Liver (tissue), 9 donors: ENCODE data around the gene DNAJB13. TPM values are rescaled to one million over a fixed set of nuclear protein-coding genes. Genes with fewer than 3 reads are reported as not detected.

ENCODE experiments used
- DNase-seq: peaks from one replicate; pipeline ENCODE4 v3.0.0-alpha.2; 2017; ENCODE audit warnings: low spot score
- H3K27ac ChIP-seq, 2 donors: one replicate each; pipeline ENCODE4 v1.7.0; 2013; ENCODE audit warnings: inconsistent platforms in 2 of 2, low read length in 2 of 2, control low read depth in 1 of 2, low read depth in 1 of 2, mild to moderate bottlenecking in 1 of 2
- H3K27me3 ChIP-seq, 4 donors: one replicate each; pipeline versions ENCODE4 v1.6.1 to v1.7.0; 2013; ENCODE audit warnings: low read length in 3 of 4, inconsistent platforms in 1 of 4, mild to moderate bottlenecking in 1 of 4, moderate library complexity in 1 of 4; ENCODE audit not compliant: control insufficient read depth in 4 of 4, insufficient read depth in 4 of 4
- H3K36me3 ChIP-seq, 4 donors: one replicate each; pipeline versions ENCODE4 v1.6.1 to v1.7.0; 2013; ENCODE audit warnings: low read length in 3 of 4, mild to moderate bottlenecking in 3 of 4, low read depth in 1 of 4, moderate library complexity in 1 of 4; ENCODE audit not compliant: control insufficient read depth in 4 of 4, insufficient read depth in 3 of 4
- H3K4me1 ChIP-seq, 4 donors: one replicate each; pipeline versions ENCODE4 v1.6.1 to v1.7.0; 2013; ENCODE audit warnings: low read length in 3 of 4, mild to moderate bottlenecking in 3 of 4, moderate library complexity in 1 of 4; ENCODE audit not compliant: control insufficient read depth in 4 of 4, insufficient read depth in 4 of 4
- H3K4me3 ChIP-seq, 3 donors: one replicate each; pipeline versions ENCODE4 v1.6.1 to v1.7.0; 2013; ENCODE audit warnings: low read length in 3 of 3, control low read depth in 1 of 3, low read depth in 1 of 3, mild to moderate bottlenecking in 1 of 3
- H3K9ac ChIP-seq, 2 donors: one replicate each; pipeline ENCODE4 v1.7.0; 2013; ENCODE audit warnings: low read length in 2 of 2, mild to moderate bottlenecking in 2 of 2, moderate library complexity in 2 of 2, control low read depth in 1 of 2, low read depth in 1 of 2
- H3K9me3 ChIP-seq, 4 donors: one replicate each; pipeline versions ENCODE4 v1.6.1 to v1.7.0; 2013; ENCODE audit warnings: low read length in 3 of 4; ENCODE audit not compliant: control insufficient read depth in 4 of 4
- ATF3 ChIP-seq: IDR thresholded peaks from 2 replicates; pipeline ENCODE4 v1.6.1; 2016; ENCODE audit warnings: antibody characterized with exemption
- CTCF ChIP-seq: fragments of 150-350 bp; IDR thresholded peaks from 2 replicates; pipeline ENCODE4 v1.5.1; 2017; ENCODE audit warnings: improper control_type of control experiment, low read depth, low read length; ENCODE audit not compliant: missing input control
- EGR1 ChIP-seq, 2 donors: IDR thresholded peaks; 2 replicates each; pipeline ENCODE4 v1.6.1; 2016 to 2018; ENCODE audit warnings: antibody characterized with exemption in 2 of 2, low read depth in 2 of 2
- FOXA1 ChIP-seq: IDR thresholded peaks from 2 replicates; pipeline ENCODE4 v1.6.1; 2016; ENCODE audit warnings: antibody characterized with exemption
- FOXA2 ChIP-seq: IDR thresholded peaks from 2 replicates; pipeline ENCODE4 v1.6.1; 2016; ENCODE audit warnings: antibody characterized with exemption
- HNF4A ChIP-seq, 2 donors: conservative IDR thresholded peaks; 2 replicates each; pipeline ENCODE4 v1.6.1; 2016; ENCODE audit warnings: antibody characterized with exemption in 2 of 2, mild to moderate bottlenecking in 2 of 2
- HNF4G ChIP-seq: IDR thresholded peaks from 2 replicates; pipeline ENCODE4 v1.6.1; 2016; ENCODE audit warnings: antibody characterized with exemption
- JUND ChIP-seq, 2 donors: IDR thresholded peaks; 2 replicates each; pipeline ENCODE4 v1.6.1; 2016; ENCODE audit warnings: antibody characterized with exemption in 2 of 2
- REST ChIP-seq: IDR thresholded peaks from 2 replicates; pipeline ENCODE4 v1.6.1; 2016; ENCODE audit warnings: antibody characterized with exemption, mild to moderate bottlenecking
- RXRA ChIP-seq, 2 donors: IDR thresholded peaks; 2 replicates each; pipeline ENCODE4 v1.6.1; 2017 to 2018; ENCODE audit warnings: antibody characterized with exemption in 2 of 2, mild to moderate bottlenecking in 1 of 2
- SP1 ChIP-seq: IDR thresholded peaks from 2 replicates; pipeline ENCODE4 v1.6.1; 2018; ENCODE audit warnings: antibody characterized with exemption, mild to moderate bottlenecking
- YY1 ChIP-seq: IDR thresholded peaks from 2 replicates; pipeline ENCODE4 v1.6.1; 2016; ENCODE audit warnings: antibody characterized with exemption, mild to moderate bottlenecking
- ZBTB33 ChIP-seq: IDR thresholded peaks from 2 replicates; pipeline ENCODE4 v1.6.1; 2016; ENCODE audit warnings: antibody characterized with exemption
- WGBS: extraction: QIAGEN DNeasy Blood & Tissue Kit; methylation state at CpG from one replicate; pipeline ENCODE4 v1.1.7; 2013; 5-methylcytosine and 5-hydroxymethylcytosine counted together
- polyA plus RNA-seq, 2 donors: library from polyadenylated mRNA; stranded (reverse) in 1 of 2; unstranded in 1 of 2; fragments of 200-250 nt in 1 of 2; fragments of >200 nt in 1 of 2; fragmentation: Nextera tagmentation in 1 of 2; extraction: Ambion mirVana in 1 of 2; gene quantifications; one replicate each; pipeline versions ENCODE4 v1.2.1 to v1.2.3, GENCODE V29; 2013 to 2015
- total RNA-seq, 2 donors: library from RNA; depleted of rRNA; stranded (reverse); fragments of >200 nt; gene quantifications; one replicate each; pipeline ENCODE4 v1.2.3, GENCODE V29; 2014
- donor health status: healthy.
- donor health status: healthy.
- donor health status: healthy.
- donor health status: healthy.
- donor health status: healthy.

The DNAJB13 gene
- total and polyA plus RNA-seq, 4 donors = 0.08 TPM; not detected in 3

- DNase-seq = no peak
- no peaks in the 10 kb centered on the region for H3K9me3 ChIP-seq
- H3K4me3 ChIP-seq = no peak overlapping the region
- no peak overlapping the region for H3K27ac ChIP-seq
- peaks cover 4 to 54% (median 33%) of the 10 kb centered on the region in 4 donors for H3K36me3 ChIP-seq
- no peak overlapping the region for H3K9ac ChIP-seq
- H3K4me1 ChIP-seq = peaks cover 0 to 6% (median 2%) of the 10 kb centered on the region in 4 donors
- WGBS = 59% methylated on average over 4 of the region's 4 CpGs
- peak in 1 of 2 donors; percentile 11 for TF ChIP-seq RXRA (IDR thresholded peaks at IDR 0.05)
- peak; percentile 31 to 56 for TF ChIP-seq HNF4A (conservative IDR thresholded peaks at IDR 0.05)
- no peak for TF ChIP-seq EGR1 (IDR thresholded peaks at IDR 0.05; ENCODE audit: low read depth in 2 of 2)
- no peaks in the 10 kb centered on the region for H3K27me3 ChIP-seq
These were observed 36.5 kb upstream of the DNAJB13 start for GRCh38 chr11:73914284-73914683.

- H3K27me3 ChIP-seq = no peaks in the 10 kb centered on the region
- no peak overlapping the region for H3K4me3 ChIP-seq
- H3K36me3 ChIP-seq = peaks cover 4 to 51% (median 33%) of the 10 kb centered on the region in 4 donors
- H3K9ac ChIP-seq = no peak overlapping the region
- no peak overlapping the region for H3K27ac ChIP-seq
- TF ChIP-seq JUND (IDR thresholded peaks at IDR 0.05) (no peak), REST (no peak), FOXA1 (no peak), ATF3 (no peak)
- H3K9me3 ChIP-seq = no peaks in the 10 kb centered on the region
- H3K4me1 ChIP-seq = peaks cover 0 to 6% (median 2%) of the 10 kb centered on the region in 4 donors
- DNase-seq = no peak
- 53% methylated on average over 1 of the region's 1 CpG for WGBS
These were observed 34.4 kb upstream of the DNAJB13 start for GRCh38 chr11:73916435-73916834.

- no peak for DNase-seq
- no peaks in the 10 kb centered on the region for H3K27me3 ChIP-seq
- no peak overlapping the region for H3K4me3 ChIP-seq
- no peaks in the 10 kb centered on the region for H3K9me3 ChIP-seq
- TF ChIP-seq EGR1 (IDR thresholded peaks at IDR 0.05; ENCODE audit: low read depth in 2 of 2) (no peak), RXRA (IDR thresholded peaks at IDR 0.05) (no peak), FOXA2 (no peak), ATF3 (no peak), ZBTB33 (no peak), SP1 (no peak), YY1 (no peak), CTCF (no peak), HNF4G (no peak), FOXA1 (no peak)
- H3K4me1 ChIP-seq = peaks cover 0 to under 1% (median 0%) of the 10 kb centered on the region in 4 donors
- 97% methylated on average over 4 of the region's 4 CpGs for WGBS
- no peak overlapping the region for H3K9ac ChIP-seq
- H3K27ac ChIP-seq = no peak overlapping the region
- peaks cover 3 to 44% (median 27%) of the 10 kb centered on the region in 4 donors for H3K36me3 ChIP-seq
These were observed 29.6 kb upstream of the DNAJB13 start for GRCh38 chr11:73921180-73921579.
